Measurements from ENCODE around the gene NLRP3. TPM values are rescaled to one million over a fixed set of nuclear protein-coding genes. Genes with fewer than 3 reads are reported as not detected.
"Not testable (repeated sequence)": the region's sequence is repeated elsewhere in the genome, so short reads cannot be mapped to it uniquely, and the experiment has no call there.

Gene NLRP3
- 1 to 10 TPM in 3 of 4 donors, under 1 TPM in 1; 0.67 to 1.4 (median 1.2) TPM for polyA plus RNA-seq (ENCODE audit: insufficient read length in 4 of 4)

DNA sequence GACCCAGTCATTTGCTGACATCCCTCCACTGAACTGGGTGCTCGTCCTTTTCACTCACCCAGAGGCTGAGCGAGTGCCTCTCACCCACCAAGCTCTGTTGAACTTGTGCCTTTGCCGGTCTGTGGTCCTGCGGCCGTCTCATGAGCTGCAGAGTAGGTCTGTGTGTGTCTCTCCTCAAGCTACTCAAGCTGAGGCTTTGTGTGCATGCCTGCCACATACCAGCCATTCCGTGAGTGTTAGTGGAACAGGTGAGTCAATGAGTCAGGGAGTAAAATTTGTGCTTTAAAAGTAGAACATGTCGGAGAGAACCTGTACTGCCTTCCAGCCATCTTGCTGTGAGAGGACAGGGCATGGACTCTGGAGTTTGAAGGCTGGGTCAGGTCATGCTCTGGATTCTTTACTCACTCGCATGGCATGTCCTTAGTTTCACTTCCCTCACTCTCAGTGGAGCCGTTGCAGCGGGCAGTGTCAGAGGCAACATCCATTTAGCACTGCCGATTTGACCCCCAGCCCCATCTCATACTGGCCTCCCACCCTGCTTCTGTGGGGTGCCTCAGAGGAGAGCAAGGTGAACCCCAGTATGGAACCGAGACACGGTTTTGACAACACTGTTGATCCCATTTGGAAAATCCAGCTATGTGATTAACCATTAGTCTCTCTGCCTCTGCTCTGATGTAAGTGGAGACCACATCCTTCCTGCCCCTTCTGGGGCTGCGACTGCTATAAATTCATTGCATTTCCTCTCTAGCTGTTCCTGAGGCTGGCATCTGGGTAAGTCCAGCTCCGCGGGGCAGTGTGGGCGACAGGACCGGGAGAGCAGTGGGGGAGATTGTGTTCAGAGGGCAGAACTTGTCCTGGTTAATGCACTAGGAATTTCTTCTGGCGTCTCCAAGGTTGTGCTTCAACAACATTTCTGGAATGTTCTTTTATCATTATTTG lies at the start of gene NLRP3:
Gene NLRP3, plus strand, starts transcription at position 751 of the 939 bp plus-strand sequence. CDS start 2,628 bp downstream, outside the sequence.
- no peak for DNase-seq (ENCODE audit: low read depth in 4 of 4, low spot score in 3 of 4)

DNA sequence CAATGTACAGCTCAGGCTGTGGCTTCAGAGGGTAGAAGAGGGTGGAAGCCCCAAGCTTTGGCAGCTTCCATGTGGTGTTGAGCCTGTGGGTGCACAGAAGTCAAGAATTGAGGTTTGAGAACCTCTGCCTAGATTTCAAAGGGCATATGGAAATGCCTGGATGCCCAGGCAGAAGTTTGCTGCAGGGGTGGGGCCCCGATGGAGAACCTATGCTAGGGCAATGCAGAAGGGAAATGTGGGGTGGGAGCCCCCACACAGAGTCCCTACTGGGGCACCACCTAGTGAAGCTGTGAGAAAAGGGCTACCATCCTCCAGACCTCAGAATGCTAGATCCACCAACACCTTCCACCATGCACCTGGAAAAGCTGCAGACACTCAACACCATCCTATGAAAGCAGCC lies 49.6 kb upstream of the NLRP3 start:
- not testable (repeated sequence) for DNase-seq (ENCODE audit: low read depth in 4 of 4, low spot score in 3 of 4)

DNA sequence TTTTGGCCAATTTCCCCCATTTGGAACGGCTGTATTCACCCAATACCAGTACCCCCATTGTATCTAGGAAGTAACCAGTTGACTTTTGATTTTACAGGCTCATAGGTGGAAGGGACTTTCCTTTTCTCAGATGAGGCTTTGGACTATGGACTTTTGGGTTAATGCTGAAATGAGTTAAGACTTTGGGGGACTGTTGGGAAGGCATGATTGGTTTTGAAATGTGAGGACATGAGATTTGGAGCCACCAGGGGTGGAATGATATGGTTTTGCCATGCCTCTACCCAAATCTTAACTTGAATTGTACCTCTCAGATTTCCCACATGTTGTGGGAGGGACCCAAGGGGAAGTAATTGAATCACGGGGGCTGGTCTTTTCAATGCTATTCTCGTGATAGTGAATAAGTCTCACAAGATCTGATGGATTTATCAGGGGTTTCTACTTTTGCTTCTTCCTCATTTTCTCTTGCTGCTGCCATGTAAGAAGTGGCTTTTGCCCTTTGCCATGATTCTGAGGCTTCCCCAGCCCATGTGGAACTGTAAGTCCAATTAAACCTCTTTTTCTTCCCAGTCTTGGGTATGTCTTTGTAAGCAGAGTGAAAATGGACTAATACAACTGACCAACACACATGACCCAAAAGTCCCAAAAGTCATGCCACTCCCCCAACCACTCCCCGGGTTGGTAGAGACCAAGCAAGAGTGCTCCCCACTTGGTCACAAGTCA lies 48.9 kb upstream of the NLRP3 start:
- no peak for DNase-seq (ENCODE audit: low read depth in 4 of 4, low spot score in 3 of 4)

DNA sequence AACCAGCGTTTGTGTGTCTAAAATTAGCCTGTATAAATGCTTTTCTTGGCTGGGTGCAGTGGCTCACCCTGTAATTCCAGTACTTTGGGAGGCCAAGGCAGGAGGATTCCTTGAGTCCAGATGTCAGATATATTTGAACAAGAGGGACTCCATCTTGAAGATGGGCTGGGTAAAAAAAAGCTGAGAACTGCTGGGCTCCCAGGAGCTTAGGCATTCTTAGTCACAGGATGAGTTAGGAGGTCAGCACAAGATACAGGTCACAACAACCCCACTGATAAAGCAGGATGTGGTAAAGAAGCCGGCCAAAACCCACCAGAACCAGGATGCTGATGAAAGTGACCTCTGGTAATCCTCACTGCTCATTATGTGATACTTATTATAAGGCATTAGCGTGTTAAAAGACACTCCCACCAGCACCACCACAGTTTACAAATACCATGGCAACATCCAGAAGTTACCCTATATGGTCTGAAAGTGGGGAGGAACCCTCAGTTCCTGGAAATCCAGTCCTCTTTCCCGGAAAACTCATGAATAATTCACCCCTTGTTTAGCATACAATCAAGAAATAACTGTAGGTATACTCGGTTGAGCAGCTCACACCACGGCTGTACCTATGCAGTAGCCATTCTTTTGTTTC lies 48.1 kb upstream of the NLRP3 start:
- DNase-seq (ENCODE audit: low read depth in 4 of 4, low spot score in 3 of 4), result no peak

DNA sequence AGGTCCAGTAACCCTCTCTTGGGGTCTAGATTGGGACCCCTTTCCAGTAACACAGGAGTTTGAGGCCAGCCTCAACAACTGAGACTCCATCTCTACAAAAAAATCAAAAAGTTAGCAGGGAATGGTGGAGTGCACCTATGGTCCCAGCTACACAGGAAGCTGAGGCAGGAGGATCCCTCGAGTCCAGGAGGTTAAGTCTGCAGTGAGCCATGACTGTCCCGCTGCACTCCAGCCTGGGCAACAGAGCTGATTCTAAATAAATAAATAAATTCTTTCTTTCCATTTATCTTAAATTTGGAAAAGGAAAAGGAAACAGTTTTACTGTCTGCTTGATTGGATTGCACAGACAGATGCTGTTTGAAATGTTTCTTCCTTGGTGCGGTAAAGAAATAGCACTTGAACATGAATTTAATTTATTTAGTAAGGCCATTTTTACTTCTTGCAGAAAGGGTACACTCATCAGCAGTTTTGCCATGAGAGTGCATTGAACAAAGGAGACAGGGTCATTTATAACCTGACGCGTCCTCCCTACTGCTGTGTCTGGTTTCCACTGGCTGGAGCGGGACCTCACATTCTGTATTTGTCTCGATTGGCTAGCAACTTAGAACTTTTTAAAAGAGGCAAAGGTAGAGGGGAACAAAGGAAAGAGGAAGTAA lies 47.4 kb upstream of the NLRP3 start:
- no peak for DNase-seq (ENCODE audit: low read depth in 4 of 4, low spot score in 3 of 4)

DNA sequence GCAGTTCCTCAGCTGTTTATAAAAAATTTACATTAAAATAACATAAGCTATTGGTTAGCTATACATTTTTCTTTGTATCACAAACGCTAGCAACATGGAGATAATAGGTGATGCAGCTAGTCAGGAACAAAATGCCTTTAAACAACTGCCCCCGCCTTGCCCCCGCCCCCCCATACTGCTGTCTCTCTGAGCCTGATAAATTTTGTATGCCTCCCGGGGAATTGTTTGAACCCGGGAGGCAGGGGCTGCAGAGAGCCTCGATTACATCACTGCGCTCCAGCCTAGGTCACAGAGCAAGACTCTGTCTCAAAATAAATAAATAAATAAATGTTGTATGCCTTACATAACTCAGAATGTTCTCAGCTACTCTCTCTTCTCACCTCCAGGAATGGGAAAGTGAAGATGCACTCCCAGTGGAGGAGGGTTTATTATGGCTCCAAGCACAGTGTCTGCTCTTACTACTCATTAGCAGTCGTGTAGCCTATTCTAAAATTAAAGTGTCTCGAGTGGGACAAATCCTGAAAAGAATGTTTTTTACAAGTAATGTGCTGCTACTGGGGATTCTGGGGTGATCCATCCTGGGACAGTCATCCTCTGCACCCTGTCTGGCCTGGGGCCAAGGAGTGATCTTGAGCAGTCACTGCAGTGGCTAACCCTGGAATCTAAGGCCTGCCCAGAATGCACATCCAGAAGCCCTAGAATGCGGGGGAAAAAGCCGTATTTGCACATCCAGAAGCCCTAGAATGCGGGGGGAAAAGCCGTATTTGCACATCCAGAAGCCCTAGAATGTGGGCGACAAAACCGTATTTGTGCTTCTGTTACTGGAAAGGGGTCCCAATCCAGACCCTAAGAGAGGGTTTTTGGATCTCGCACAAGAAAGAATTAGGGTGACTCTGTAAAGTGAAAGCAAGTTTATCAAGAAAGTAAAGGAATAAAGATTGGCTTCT lies 44.9 kb upstream of the NLRP3 start:
- DNase-seq (ENCODE audit: low read depth in 4 of 4, low spot score in 3 of 4), result no peak

DNA sequence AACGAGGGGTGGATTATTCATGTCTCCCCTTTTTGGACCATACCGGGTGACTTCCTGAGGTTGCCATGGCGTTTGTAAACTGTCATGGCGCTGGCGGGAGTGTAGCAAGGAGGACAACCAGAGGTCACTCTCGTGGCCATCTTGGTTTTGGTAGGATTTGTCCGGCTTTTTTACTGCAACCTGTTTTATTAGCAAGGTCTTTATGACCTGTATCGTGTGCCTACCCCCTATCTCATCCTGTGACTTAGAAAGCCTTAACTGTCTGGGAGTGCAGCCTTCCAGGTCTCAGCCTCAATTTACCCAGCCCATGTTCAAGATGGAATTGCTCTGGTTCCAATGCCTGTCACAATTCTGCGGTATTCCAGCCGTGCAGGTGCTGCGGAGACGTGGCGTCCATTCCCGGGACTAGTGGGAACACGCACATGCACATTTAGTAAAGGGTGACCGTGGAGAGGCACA lies 44.1 kb upstream of the NLRP3 start:
- DNase-seq (ENCODE audit: low read depth in 4 of 4, low spot score in 3 of 4), result no peak

DNA sequence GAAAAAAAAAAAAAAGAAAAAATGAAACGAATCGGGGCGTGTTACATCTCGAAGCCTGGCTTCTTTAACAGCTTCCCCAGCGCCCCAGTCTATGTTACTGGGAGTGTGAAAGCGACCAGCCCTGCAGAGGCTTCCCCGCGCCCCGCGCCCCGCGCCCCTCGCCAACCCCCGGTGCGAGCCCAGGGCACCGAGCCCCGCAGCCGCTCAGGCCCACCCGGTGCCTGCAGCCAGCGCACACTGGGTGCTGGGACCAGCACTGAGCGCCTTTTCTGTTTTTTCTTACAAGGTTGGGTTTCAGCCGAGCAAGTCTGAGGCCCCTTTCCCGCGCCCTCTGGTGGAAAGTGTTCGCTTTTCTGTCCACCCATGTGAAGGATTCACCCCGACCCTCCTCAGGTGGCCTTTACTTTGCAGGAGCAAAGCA lies 42.2 kb upstream of the NLRP3 start:
- DNase-seq (ENCODE audit: low read depth in 4 of 4, low spot score in 3 of 4), result no peak

DNA sequence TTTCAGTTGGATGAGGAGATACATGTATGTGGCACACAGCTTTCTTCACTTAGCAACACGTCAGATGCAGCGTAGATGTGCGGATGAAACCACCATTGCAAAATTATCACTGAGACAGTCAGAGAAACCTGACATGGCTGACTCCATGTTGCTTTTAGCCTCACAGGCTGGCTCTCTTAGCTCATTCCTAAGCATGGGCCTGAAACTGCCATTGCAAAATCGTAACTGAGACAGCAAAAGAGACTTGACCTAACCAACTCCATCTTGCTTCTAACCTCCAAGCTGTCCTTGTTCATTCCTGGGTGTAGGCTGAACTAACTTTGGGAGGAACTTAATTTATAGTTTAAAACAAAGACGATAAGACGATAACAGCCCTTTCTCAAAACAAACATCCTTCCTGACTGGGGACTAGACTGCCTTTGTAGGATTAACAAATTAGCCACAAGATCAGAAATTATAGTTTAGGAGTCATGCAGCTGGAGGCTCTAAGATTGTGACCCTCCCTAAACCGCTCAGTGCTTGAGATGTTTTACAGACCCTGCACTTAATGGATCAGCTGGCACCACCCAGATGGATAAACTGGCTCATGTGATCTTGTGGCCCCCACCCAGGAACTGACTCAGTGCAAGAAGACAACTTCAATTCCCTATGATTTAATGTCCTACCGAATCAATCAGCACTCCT lies 41.2 kb upstream of the NLRP3 start:
- DNase-seq (ENCODE audit: low read depth in 4 of 4, low spot score in 3 of 4), result not testable (repeated sequence)

DNA sequence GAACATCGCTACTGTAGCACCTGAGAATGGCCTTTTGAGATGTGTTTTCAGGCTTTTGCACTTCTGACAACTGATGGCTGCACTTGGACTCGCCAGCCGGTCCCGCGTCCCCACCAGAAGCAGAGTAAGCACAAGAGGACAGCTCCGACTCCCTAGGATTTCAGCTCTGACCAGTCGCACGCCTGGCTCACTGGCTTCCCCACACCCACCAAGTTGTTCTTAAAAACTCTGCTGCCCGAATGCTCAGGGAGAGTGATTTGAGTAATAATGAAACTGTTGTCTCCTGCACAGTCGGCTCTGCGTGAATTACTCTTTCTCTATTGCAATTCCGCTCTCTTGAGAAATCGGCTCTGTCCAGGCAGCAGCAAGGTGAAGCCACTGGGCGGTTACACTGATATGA lies 40.2 kb upstream of the NLRP3 start:
- no peak for DNase-seq (ENCODE audit: low read depth in 4 of 4, low spot score in 3 of 4)

DNA sequence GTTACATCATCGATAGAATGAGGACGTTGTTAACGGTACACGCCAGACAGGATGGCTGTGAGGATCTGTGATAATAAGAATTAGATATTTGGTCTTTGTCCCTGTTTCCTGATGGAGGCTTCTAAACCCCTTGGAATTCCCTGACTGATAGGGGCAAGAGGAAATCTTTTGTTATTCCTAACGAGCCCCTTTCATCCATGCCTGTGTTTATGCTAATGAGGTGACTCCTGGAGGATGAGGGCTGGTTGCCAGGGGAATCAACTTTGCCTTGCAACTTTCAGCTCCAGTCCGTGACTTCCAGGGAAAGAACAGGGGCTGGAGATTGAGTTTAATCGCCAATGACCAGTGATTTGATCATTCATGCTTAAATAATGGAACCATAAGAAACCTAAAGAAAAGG lies 39.3 kb upstream of the NLRP3 start:
- DNase-seq (ENCODE audit: low read depth in 4 of 4, low spot score in 3 of 4), result no peak

DNA sequence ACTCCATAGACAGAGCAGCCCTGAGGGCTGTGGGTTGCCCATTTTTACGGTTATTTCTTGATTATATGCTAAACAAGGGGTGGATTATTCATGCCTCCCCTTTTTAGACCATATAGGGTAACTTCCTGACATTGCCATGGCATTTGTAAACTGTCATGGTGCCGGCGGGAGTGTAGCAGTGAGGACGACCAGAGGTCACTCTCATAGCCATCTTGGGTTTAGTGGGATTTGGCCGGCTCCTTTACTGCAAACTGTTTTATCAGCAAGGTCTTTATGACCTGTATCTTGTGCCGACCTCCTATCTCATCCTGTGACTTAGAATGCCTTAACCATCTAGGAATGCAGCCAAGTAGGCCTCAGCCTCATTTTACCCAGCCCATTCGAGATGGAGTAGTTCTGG lies 38.3 kb upstream of the NLRP3 start:
- DNase-seq (ENCODE audit: low read depth in 4 of 4, low spot score in 3 of 4), result not testable (repeated sequence)

DNA sequence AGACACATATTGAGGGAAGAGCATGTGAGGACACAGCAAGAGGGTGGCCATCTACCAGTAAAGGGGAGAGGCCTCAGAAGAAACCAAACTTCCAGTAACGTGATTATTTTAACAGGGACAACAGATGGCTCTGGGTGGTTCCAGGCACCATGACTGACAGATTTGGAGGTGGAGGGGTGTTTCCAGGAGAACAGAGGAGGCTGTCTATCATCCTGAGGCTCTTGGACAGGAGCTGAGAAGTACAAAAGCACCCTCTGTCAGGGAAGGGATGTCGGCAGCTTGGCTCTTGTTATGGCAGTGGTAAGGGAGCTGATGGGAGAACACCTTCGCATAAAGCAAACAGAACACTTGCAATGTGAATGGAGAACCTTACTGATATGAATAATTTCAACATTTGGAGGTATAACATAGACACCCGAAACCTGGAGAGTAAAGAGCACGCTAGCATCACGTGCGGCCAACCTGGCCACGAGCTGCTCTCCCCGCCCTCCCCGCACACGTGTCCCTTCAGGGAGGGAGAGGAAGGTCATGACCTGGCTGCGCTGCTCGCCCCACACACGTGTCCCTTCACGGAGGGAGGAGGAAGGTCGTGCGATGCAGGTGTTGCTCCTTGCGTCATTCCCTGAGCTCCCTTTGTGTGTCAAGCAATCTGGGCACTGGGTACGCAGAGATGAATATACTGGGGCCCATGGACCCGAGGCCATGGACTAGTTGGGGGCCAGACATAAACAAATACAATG lies 37.5 kb upstream of the NLRP3 start:
- no peak for DNase-seq (ENCODE audit: low read depth in 4 of 4, low spot score in 3 of 4)

DNA sequence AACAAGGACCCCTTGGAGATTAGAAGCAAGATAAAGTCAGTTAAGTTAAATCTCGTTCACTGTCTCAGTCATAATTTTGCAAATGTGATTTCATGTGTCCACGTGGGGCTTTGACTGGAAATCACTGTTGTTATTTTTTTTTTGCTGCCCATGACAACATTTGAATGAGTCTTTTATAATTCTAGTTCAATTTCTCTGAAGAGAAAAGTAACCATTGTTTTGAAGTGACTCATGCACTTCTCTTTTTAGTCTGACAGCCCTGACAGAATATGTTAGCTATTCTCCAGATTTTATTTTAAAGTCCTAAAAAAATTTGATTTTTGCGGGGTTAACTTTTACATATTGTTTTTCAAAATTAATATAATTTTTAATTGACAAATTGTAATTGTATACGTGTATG lies 30.7 kb upstream of the NLRP3 start:
- DNase-seq (ENCODE audit: low read depth in 4 of 4, low spot score in 3 of 4), result no peak

DNA sequence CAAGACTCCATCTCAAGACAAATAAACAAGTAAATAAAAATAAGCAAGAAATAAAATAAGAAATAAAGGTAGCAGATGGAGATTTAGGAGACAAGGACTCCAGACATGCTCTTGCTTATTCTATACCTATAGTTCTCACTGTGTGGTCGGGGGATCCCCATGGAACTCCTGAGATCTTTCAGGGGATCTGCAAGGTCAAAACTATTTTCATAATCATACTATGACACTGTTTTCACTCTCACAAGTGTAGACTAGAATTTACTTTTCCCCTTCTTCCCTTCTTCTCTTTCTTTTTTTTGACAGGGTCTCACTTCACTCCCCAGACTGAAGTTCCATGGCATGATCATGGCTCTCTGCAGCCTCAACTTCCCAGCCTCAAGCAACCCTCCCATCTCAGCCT lies 29.8 kb upstream of the NLRP3 start:
- no peak for DNase-seq (ENCODE audit: low read depth in 4 of 4, low spot score in 3 of 4)

DNA sequence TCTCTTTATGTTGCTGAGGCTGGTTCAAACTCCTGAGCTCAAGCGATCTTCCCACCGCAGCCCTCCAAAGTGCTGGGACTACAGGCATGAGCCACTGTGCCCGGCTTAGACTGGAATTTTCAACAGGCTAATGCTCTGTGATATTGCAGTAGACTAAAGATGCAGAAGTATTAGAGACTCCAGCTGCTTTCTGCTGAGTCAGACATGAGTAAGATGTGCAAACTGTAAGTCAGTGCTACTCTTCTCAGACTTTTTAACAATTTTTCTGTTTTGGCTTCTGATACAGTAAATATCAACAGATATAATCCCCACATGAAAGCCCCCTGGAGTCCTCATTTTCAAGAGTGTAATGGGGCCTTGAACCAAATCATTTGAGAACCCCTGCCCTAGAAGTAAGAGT lies 29.3 kb upstream of the NLRP3 start:
- no peak for DNase-seq (ENCODE audit: low read depth in 4 of 4, low spot score in 3 of 4)

DNA sequence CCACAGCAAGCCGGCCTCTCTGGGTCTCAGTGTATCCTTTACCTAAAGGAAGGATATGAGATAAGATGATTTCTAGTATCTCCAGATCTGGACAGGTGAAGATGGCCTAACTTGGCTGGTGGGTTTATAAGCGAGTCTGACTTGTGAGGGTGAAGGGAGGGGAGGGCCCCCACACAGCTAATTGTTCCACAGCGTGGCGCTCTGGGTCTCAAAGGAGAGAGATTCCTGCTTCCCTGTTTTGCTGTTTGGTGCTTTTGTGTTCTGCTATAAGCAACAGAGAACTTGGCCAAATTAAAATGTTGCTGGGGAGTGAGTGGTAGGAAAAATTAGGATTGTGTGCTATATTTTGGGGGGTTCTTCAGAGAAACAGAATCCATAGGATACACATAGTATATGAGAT lies 28.9 kb upstream of the NLRP3 start:
- no peak for DNase-seq (ENCODE audit: low read depth in 4 of 4, low spot score in 3 of 4)

DNA sequence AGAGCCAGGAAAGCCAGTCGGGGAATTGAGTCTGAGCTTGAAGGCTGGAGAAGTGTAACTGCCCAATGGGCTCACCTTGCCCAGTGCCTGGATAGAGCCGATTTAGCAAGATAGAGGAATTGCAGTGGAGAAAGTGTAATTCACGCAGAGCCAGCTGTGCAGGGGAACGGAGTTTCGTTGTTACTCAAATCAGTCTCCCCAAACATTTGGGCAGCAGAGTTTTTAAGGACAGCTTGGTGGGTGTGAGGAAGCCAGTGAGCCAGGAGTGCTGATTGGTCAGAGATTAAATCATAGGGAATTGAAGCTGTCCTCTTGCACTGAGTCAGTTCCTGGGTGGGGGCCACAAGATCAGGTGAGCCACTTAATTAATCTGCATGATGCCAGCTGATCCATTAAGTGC lies 28.4 kb upstream of the NLRP3 start:
- DNase-seq (ENCODE audit: low read depth in 4 of 4, low spot score in 3 of 4), result no peak
